GM19395 (cell line): ENCODE results near the gene PCGF3.
"Not testable (repeated sequence)": the region's sequence is repeated elsewhere in the genome, so short reads cannot be mapped to it uniquely, and the experiment has no call there.

Source experiments
- ATAC-seq: cut with Tn5 transposase; IDR thresholded peaks from one replicate; pipeline ENCODE4 v1.9.1; 2021; ENCODE audit warnings: mild to moderate bottlenecking, moderate library complexity; ENCODE audit not compliant: unreplicated experiment

PCGF3 gene

DNA sequence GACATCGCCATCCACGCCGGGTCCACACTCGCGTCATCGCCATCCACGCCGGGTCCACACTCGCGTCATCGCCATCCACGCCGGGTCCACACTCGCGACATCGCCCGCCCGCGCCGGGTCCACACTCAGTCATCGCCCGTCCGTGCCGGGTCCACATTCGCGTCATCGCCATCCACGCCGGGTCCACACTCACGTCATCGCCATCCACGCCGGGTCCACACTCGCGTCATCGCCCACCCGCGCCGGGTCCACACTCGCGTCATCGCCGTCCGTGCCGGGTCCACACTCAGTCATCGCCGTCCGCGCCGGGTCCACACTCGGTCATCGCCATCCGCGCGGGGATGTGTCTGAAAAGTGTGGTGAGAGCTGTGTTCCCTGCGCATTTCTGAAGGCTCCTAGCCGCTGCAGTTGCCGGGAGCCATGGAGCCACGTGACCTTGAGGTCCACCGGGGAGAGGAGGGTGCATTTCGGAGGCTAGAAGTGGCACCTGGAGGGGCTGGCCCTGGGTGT is 17.3 kb downstream of the PCGF3 start:
- no peak for ATAC-seq

DNA sequence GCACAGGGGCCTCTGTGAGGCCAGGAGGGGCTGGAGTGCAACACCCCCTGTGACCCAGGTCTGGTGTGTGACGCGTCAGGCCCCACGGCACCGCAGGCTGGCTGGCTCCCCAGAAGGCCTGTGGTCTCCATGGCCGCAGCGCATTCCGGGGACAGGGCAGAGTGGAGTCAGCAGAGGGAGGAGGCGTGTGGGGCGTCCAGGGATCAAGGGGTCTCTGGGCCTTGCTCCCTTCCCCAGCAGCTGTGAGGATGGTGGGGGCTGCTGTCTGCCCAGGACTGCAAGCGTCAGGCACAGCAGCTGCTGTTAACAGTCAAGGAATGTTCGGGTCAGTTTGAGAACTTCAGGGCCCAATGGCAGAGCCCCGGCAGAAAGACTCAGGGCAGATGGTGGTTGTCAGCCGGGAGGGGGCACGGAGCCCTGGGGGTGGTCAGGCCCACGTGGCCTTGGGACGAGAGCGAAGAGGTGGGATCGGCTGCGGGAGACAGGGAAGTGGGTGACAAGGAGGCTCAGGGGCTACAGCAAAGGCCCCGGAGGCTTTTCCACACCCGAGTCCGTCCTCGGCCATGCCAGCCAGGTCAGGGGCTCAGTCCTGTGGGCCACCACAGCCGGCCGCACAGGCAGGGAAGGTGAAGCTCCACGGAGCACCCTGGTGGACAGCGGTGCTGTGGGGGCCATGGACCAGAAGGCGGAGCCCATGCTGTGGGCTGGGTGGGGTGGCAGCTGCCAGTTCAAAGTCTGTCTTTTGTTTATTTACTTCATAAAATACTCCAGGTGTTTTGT is 18.3 kb downstream of the PCGF3 start:
- ATAC-seq: no peak

DNA sequence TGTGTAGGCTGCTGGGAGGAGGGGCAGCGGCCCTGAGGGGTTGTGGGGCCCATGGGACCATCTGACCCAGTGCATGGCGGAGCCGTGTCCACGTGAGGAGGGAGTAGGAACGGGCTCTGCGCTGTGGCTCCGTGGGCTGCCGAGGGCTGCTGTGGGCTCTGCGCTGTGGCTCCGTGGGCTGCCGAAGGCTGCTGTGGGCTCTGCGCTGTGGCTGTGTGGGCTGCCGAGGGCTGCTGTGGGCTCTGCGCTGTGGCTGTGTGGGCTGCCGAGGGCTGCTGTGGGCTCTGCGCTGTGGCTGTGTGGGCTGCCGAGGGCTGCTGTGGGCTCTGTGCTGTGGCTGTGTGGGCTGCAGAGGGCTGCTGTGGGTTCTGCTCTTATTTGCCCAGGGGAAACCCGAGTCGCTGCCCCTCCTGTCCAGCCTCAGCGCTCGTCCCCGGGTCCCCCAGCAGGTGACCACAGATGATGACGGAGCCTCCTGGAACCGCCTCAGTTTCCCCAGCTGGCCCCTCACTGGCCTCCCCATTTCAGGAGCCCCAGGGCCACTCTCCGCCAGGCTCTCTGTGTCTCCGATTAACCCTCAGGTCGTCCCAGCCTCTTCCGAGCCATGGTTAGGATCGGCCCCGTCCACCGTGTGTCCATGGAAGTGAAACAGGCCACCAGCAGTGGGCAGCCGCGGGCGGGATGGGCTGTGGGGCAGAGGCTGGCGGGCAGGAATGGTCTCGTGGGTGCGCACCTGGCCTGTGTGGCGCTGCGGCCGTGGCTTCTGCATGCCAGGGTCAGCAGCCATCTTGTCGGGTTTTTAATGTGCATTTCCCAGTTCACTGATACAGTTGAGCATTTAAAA is 20.0 kb downstream of the PCGF3 start:
- ATAC-seq: no peak

DNA sequence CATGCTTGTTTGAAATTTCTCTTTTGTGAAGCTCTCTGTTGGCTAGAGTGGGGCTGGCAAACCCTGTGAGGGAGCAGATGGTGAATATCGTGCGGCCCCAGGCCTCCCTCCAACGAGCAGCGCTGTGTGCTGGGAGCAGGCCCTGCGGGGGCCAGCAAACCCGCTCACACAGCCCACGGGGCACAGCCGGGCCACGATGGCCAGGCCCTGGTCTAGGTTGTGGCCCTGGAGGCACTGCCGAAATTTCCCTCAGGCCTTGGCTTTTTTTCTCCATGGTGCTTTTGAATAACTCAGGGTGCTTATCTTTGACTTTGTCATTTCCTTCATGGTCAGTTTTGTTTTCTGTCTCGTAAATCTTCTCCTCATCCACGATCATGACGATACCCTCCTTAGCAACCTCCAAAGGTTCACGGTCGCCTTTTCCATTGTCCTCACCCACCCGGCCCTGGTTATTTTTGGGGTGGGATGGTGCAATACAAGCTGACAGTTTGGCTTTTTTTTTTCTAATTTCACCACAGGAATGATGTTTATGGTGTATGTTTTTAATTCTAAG is 20.7 kb downstream of the PCGF3 start:
- no peak for ATAC-seq

GRCh38 chr4:726838-727237 is 21.2 kb downstream of the PCGF3 start:
- no peak for ATAC-seq

DNA sequence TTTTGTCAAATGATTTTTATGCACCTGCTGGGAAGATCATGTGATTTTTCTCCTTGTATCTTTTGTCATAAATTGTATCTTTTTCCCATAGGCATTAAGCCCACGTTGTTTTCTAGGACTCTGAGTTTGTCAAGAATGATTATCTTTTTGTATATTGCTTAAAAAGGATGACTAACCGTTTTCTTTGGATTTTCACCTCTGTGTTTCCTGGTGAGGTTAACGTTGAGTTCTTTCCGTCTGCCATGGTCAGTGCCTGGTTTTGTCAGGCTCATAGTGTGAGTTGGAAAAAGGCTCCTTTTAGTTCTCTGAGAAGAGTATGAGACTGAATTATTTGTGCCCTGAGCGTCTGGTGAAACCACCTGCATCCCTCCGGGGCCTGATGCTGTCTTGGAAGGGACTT is 21.9 kb downstream of the PCGF3 start:
- ATAC-seq: no peak

DNA sequence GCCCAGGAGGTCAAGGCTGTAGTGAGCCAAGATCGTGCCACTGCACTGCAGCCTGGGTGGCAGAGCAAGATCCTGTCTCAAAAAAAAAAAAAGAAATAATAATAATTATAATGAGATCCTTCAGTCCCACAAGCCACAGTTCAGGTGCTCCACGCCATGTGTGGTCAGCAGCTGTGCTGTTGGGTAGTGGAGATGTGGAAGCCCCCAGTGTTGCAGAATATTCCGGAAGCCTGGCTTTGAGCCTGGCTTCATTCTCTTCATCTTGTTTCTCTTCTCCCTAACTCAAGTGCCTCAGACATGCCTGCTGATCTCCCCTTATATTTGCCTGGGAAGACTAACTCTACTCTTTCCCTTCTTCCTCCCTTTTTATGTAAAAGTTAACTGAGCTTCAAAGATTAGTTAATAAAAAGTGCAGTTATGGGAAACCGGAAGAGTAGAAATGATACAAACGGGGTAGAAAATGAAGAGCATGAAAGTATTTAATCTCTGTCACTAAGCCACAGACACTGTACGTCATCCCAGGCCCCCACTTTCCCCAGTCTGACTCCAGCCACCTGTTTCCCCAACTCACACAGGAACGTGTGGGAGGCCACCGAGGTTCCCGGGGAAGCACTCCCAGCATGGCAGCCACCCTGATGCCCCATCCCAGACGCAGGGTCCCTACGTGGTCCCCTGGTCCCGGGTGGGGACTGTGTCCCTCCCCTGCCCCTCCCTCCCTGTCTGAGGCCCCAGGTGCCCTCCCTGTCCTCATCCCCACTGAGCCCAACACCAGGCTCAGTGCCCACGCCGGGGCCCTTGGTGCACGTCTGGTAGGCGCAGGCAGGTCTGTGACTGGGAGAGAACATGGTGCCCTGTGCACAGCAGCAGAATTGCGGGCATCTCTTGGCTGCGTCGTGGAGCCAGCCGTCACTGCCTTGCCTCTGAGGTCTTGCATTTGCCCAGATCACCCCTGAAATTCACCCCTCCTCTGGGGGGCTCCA is 24.0 kb downstream of the PCGF3 start:
- ATAC-seq: no peak

DNA sequence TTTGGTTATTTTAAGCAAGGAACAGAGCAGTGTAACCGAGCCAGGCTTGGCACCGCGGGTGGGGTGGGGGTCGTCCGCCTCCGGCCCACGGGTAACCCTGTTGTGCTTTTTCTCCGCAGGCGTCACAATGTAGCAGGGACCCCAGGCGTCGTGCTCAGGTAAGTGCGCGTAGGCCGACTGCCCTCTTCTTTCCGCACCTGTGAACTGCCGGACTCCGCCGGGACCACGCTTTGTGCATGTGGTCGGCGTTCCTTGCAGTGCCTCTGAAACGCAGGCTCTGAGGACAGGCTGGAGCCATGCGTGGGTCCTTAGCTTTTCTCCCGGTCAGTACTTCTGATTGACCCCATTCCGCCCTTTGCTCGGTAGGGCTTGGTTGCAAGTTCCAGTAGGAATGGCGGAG is 24.9 kb downstream of the PCGF3 start:
- no peak for ATAC-seq

GRCh38 chr4:730946-731904 is 25.6 kb downstream of the PCGF3 start:
- not testable (repeated sequence) for ATAC-seq

DNA sequence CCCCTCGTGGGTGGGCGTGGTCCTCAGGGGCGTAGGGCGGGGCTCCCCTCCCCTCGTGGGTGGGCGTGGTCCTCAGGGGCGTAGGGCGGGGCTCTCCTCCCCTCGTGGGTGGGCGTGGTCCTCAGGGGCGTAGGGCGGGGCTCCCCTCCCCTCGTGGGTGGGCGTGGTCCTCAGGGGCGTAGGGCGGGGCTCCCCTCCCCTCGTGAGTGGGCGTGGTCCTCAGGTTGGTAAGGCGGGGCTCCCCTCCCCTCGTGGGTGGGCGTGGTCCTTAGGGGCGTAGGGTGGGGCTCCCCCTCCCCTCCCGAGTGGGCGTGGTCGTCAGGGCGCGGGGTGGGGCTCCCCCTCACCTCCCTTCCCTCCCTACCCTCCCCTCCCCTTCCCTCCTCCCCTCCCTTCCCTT is 26.3 kb downstream of the PCGF3 start:
- not testable (repeated sequence) for ATAC-seq

DNA sequence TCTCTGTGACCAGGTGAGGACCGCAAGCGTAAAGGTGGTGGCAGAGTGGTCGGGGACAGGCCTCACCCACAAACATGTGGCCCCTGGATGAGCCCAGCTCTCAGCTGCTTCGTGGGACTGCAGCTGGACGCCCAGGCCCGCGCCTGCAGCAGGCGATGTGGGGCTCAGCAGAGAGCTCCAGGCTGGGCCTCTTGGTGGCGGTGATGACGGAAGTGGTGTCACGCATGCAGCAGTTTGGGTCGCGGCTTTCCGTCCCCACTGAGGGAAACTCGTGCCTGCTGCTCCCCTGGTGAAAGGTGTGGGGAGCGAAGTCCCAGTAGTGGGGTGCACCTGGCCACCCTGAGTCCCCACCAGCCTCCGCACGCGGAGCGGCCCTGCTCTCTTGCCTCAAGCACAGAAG is 26.9 kb downstream of the PCGF3 start:
- ATAC-seq: no peak

- ATAC-seq: no peak
Observed at GRCh38 chr4:732911-733630, 27.4 kb downstream of the PCGF3 start.

DNA sequence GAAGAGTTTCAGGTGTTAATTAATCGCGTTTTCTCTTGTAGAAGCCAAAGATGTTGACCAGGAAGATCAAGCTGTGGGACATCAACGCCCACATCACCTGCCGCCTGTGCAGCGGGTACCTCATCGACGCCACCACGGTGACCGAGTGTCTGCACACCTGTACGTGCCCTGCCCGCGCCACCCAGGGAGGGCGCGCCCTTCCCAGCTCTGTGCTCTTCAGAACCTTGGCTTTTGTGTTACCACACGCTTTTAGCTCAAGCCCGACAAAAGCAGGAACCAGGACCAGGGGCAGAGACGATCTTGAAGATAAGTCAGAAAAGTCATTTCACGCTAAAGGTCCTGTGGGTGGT is 28.0 kb downstream of the PCGF3 start:
- ATAC-seq: no peak

DNA sequence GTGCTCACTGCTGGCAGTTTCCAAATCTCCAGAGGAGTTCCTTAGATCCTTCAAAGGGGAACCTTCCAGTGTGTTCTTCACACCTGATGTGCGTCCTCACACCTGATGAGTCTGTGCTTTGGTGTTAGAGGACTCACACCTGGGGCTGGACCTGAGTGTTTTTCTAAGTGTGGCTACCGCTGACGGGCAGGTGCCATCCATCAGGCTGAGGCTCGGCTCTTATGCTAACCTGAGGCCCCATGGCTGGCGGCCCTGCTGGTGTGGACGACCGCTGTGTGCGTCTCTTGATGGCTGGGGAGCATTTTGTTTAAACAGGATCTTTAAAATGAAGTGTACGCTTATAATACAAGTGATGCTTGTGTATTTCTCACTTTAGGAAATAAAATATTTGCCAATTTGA is 28.4 kb downstream of the PCGF3 start:
- ATAC-seq: no peak

GRCh38 chr4:734951-735350 is 29.3 kb downstream of the PCGF3 start:
- no peak for ATAC-seq

GRCh38 chr4:735583-735982 is 30.0 kb downstream of the PCGF3 start:
- ATAC-seq: no peak

- not testable (repeated sequence) for ATAC-seq
Observed at GRCh38 chr4:736561-736960, 30.9 kb downstream of the PCGF3 start.

GRCh38 chr4:738781-739280 is 33.2 kb downstream of the PCGF3 start:
- ATAC-seq: no peak

DNA sequence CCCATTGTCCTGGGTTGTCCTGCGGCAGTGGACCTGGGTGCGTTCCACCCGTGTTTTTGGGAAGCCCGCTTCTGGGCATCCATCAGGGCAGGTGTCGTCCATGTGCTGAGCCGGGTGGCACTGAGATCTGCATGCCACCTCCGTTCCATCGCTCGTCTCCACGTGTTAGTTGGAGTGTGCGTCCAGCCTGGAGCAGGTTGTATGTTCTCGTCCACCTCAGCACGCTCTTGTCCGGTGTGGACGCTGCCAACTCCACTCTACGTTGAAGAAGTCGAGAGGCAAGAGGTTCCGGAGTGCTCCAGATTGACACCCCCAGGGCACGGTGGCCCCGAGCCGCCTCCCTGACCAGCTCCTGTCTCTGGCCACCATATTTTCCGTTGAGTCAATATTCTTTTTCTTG is 33.9 kb downstream of the PCGF3 start:
- ATAC-seq: no peak
